HEK293 (cell line): Measurements from ENCODE around the gene ARHGAP22.
A peak's percentile ranks its signal among the peaks of the same experiment; 100 is the strongest.

Experiments used
- BCL11A ChIP-seq: fragments of 450-650 bp; formaldehyde crosslinking; IDR thresholded peaks from 2 replicates; pipeline ENCODE4 v1.5.1; 2016; ENCODE audit warnings: low read depth, missing biosample characterization, missing genetic modification characterization
- GLI2 ChIP-seq: fragments of 450-650 bp; formaldehyde crosslinking; IDR thresholded peaks from 2 replicates; pipeline ENCODE4; 2017; ENCODE audit warnings: missing biosample characterization, missing genetic modification characterization, low read depth, borderline replicate concordance
- HIC1 ChIP-seq: fragments of 450-650 bp; formaldehyde crosslinking; IDR thresholded peaks from 2 replicates; pipeline ENCODE4 v1.5.1; 2016; ENCODE audit warnings: missing biosample characterization, missing genetic modification characterization
- KLF9 ChIP-seq: fragments of 450-650 bp; formaldehyde crosslinking; IDR thresholded peaks from 2 replicates; pipeline ENCODE4 v1.5.1; 2016; ENCODE audit warnings: missing biosample characterization, missing genetic modification characterization, low read depth
- MEIS1 ChIP-seq: sonication (generic); formaldehyde crosslinking; IDR thresholded peaks from 2 replicates; pipeline ENCODE4 v1.8.1; 2022; ENCODE audit warnings: missing genetic modification reagents, mild to moderate bottlenecking, borderline replicate concordance
- OVOL3 ChIP-seq: fragments of 450-650 bp; formaldehyde crosslinking; IDR thresholded peaks from 2 replicates; pipeline ENCODE4 v1.5.1; 2016; ENCODE audit warnings: missing biosample characterization, missing genetic modification characterization
- PRDM1 ChIP-seq: fragments of 450-650 bp; formaldehyde crosslinking; IDR thresholded peaks from 2 replicates; pipeline ENCODE4; 2016; ENCODE audit warnings: missing biosample characterization, missing genetic modification characterization
- REST ChIP-seq: fragments of 450-650 bp; formaldehyde crosslinking; IDR thresholded peaks from 2 replicates; pipeline ENCODE4 v1.5.1; 2016; ENCODE audit warnings: missing biosample characterization, missing genetic modification characterization
- SCRT1 ChIP-seq: fragments of 450-650 bp; formaldehyde crosslinking; IDR thresholded peaks from 2 replicates; pipeline ENCODE4 v1.5.1; 2016; ENCODE audit warnings: missing biosample characterization, missing genetic modification characterization, borderline replicate concordance
- SP7 ChIP-seq: fragments of 450-650 bp; formaldehyde crosslinking; IDR thresholded peaks from 2 replicates; pipeline ENCODE4 v1.5.1; 2016; ENCODE audit warnings: missing biosample characterization, missing genetic modification characterization
- ZBTB10 ChIP-seq: fragments of 450-650 bp; formaldehyde crosslinking; IDR thresholded peaks from 2 replicates; pipeline ENCODE4 v1.5.1; 2016; ENCODE audit warnings: missing biosample characterization, missing genetic modification characterization
- ZBTB17 ChIP-seq: fragments of 450-650 bp; formaldehyde crosslinking; IDR thresholded peaks from 2 replicates; pipeline ENCODE4 v1.5.1; 2016; ENCODE audit warnings: missing biosample characterization, missing genetic modification characterization
- ZFP3 ChIP-seq: fragments of 450-650 bp; formaldehyde crosslinking; IDR thresholded peaks from 2 replicates; pipeline ENCODE4 v1.5.1; 2016; ENCODE audit warnings: low read depth, missing biosample characterization, missing genetic modification characterization
- ZNF114 ChIP-seq: fragments of 450-650 bp; formaldehyde crosslinking; IDR thresholded peaks from 2 replicates; pipeline ENCODE4 v1.5.0; 2017; ENCODE audit warnings: missing biosample characterization, missing genetic modification characterization
- ZNF140 ChIP-seq: fragments of 450-650 bp; formaldehyde crosslinking; IDR thresholded peaks from 2 replicates; pipeline ENCODE4 v1.5.1; 2016; ENCODE audit warnings: missing biosample characterization, missing genetic modification characterization
- ZNF16 ChIP-seq: fragments of 450-650 bp; formaldehyde crosslinking; IDR thresholded peaks from 2 replicates; pipeline ENCODE4 v1.5.1; 2016; ENCODE audit warnings: low read depth, missing biosample characterization, missing genetic modification characterization
- ZNF184 ChIP-seq: fragments of 450-650 bp; IDR thresholded peaks from 2 replicates; pipeline ENCODE4 v1.5.1; 2018; ENCODE audit warnings: missing biosample characterization, mild to moderate bottlenecking, missing genetic modification characterization
- ZNF24 ChIP-seq: fragments of 450-650 bp; formaldehyde crosslinking; IDR thresholded peaks from 2 replicates; pipeline ENCODE4 v1.5.1; 2016; ENCODE audit warnings: missing biosample characterization, missing genetic modification characterization
- ZNF391 ChIP-seq: fragments of 450-650 bp; formaldehyde crosslinking; IDR thresholded peaks from 2 replicates; pipeline ENCODE4 v1.5.1; 2016; ENCODE audit warnings: low read depth, missing biosample characterization, missing genetic modification characterization, borderline replicate concordance
- ZNF394 ChIP-seq: fragments of 450-650 bp; formaldehyde crosslinking; IDR thresholded peaks from 2 replicates; pipeline ENCODE4 v1.5.1; 2016; ENCODE audit warnings: missing biosample characterization, missing genetic modification characterization, mild to moderate bottlenecking, moderate library complexity, borderline replicate concordance
- ZNF549 ChIP-seq: fragments of 450-650 bp; IDR thresholded peaks from 2 replicates; pipeline ENCODE4 v1.5.1; 2018; ENCODE audit warnings: missing biosample characterization, missing genetic modification characterization, mild to moderate bottlenecking, inconsistent platforms, moderate library complexity
- ZNF555 ChIP-seq: fragments of 450-650 bp; formaldehyde crosslinking; conservative IDR thresholded peaks from 2 replicates; pipeline ENCODE4 v1.5.1; 2017; ENCODE audit warnings: missing biosample characterization, mild to moderate bottlenecking, missing genetic modification characterization, inconsistent platforms
- ZNF623 ChIP-seq: fragments of 450-650 bp; formaldehyde crosslinking; IDR thresholded peaks from 2 replicates; pipeline ENCODE4 v1.5.1; 2016; ENCODE audit warnings: missing biosample characterization, missing genetic modification characterization
- ZNF692 ChIP-seq: fragments of 450-650 bp; formaldehyde crosslinking; IDR thresholded peaks from 2 replicates; pipeline ENCODE4 v1.5.1; 2016; ENCODE audit warnings: missing biosample characterization, missing genetic modification characterization
- ZNF776 ChIP-seq: fragments of 450-650 bp; formaldehyde crosslinking; IDR thresholded peaks from 2 replicates; pipeline ENCODE4 v1.5.0; 2017; ENCODE audit warnings: missing biosample characterization, missing genetic modification characterization, borderline replicate concordance
- ZNF792 ChIP-seq: fragments of 450-650 bp; formaldehyde crosslinking; IDR thresholded peaks from 2 replicates; pipeline ENCODE4 v1.5.1; 2016; ENCODE audit warnings: missing biosample characterization, missing genetic modification characterization
- TF ChIP-seq, protein P1 (sequence below): fragments of 450-650 bp; formaldehyde crosslinking; IDR thresholded peaks from 2 replicates; pipeline ENCODE4 v1.5.1; 2016; ENCODE audit warnings: missing biosample characterization, missing genetic modification characterization
- TF ChIP-seq, protein P2 (sequence below): fragments of 450-650 bp; formaldehyde crosslinking; IDR thresholded peaks from 2 replicates; pipeline ENCODE4 v1.5.1; 2016; ENCODE audit warnings: missing biosample characterization, missing genetic modification characterization

Gene ARHGAP22

DNA sequence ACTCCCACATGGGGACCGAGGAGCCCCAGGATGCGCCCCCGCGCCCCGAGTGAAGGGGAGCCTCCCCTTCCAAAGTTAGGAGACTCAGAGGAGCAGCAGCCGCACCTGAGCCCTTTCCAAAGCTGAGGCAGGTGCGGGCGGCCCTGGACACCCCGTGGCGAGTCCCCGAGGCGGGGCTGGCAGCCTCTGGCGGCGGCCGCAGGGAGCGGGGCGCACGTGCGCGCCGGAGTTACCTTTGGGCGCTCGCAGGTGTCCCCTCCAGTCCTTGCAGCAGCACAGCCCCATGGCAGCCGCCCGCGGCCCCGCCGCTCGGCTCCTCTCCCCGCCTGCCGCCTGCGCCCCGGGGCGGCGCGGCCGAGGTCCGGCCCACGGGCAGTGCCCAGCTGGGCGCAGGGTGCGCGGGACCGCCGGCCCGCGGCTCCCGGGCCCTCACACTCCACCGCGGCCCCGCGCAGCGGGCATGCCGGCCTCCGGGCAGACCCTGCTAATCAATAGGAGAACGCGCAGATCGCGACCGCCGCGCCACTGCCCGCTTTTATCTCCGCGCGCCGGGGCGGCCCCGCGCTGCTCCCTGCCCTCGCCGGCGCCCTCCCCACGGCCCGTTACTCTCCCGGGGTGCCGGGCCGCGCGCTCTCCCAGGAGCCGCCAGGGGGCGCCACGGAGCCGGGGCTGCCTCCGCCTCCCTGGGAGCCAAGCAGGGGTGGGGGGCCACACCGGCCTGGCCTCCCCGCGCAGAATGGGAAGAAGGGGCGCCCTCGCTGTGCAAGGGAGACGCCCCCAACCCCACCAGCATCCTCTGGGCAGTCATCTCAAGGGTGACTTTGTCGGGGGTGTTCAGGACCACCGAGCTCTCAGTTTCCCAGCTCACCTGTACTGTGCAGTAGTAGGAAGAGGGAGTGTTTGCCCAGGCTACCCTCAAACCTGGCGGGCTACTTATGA, 80.8 kb downstream of the ARHGAP22 start (continued):
- no peak for TF ChIP-seq REST (tag by site-specific recombination)
- TF ChIP-seq ZNF24 (tag by site-specific recombination) = no peak
- TF ChIP-seq ZNF776 = no peak
- TF ChIP-seq PRDM1 = no peak
- TF ChIP-seq SCRT1 (tag by site-specific recombination) = no peak
- TF ChIP-seq ZBTB17 (tag by site-specific recombination) = no peak
- TF ChIP-seq BCL11A (tag by site-specific recombination) = no peak
- no peak for TF ChIP-seq ZFP3
- TF ChIP-seq, protein P1, sequence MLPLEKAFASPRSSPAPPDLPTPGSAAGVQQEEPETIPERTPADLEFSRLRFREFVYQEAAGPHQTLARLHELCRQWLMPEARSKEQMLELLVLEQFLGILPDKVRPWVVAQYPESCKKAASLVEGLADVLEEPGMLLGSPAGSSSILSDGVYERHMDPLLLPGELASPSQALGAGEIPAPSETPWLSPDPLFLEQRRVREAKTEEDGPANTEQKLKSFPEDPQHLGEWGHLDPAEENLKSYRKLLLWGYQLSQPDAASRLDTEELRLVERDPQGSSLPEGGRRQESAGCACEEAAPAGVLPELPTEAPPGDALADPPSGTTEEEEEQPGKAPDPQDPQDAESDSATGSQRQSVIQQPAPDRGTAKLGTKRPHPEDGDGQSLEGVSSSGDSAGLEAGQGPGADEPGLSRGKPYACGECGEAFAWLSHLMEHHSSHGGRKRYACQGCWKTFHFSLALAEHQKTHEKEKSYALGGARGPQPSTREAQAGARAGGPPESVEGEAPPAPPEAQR = no peak
- peak; percentile 76; the same call in 1 of the 2 replicates for TF ChIP-seq ZBTB10
- TF ChIP-seq ZNF623 = no peak
- no peak for TF ChIP-seq ZNF391
- no peak for TF ChIP-seq ZNF555 (tag by site-specific recombination)
- TF ChIP-seq, protein P2, sequence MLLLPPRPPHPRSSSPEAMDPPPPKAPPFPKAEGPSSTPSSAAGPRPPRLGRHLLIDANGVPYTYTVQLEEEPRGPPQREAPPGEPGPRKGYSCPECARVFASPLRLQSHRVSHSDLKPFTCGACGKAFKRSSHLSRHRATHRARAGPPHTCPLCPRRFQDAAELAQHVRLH (tag by site-specific recombination) = peak; percentile 38; the same call in 1 of the 2 replicates
- TF ChIP-seq HIC1 (tag by site-specific recombination) = no peak
- TF ChIP-seq MEIS1 (CRISPR knock-in tag) = no peak
- no peak for TF ChIP-seq ZNF16 (tag by site-specific recombination)
- no peak for TF ChIP-seq ZNF692 (tag by site-specific recombination)
- TF ChIP-seq ZNF114 (tag by site-specific recombination) = no peak
- no peak for TF ChIP-seq OVOL3
- no peak for TF ChIP-seq ZNF394 (tag by site-specific recombination)
- no peak for TF ChIP-seq SP7
- TF ChIP-seq ZNF184 (tag by site-specific recombination) = no peak
- no peak for TF ChIP-seq GLI2
- TF ChIP-seq ZNF549 (tag by site-specific recombination) = no peak
- TF ChIP-seq ZNF792 (tag by site-specific recombination) = no peak
- no peak for TF ChIP-seq ZNF140 (tag by site-specific recombination)
- TF ChIP-seq KLF9 (tag by site-specific recombination) = no peak
